SK-N-MC (cell line): ENCODE data around the gene TMEM163.

Source experiments
- DNase-seq: peaks from one replicate; pipeline ENCODE4 v3.0.0-alpha.2; 2011; ENCODE audit warnings: low read depth, low spot score
- H3K27ac ChIP-seq: fragments of 200-600 bp; sonication (generic); 2 replicates; pipeline ENCODE4 v1.5.1; 2016; ENCODE audit warnings: mixed run types
- H3K36me3 ChIP-seq: fragments of 200-600 bp; sonication (generic); 2 replicates; pipeline ENCODE4 v1.6.1; 2017; ENCODE audit warnings: antibody characterized with exemption, low read length, mixed read lengths; ENCODE audit not compliant: insufficient read depth
- H3K4me3 ChIP-seq: fragments of 200-600 bp; sonication (generic); 2 replicates; pipeline ENCODE4 v1.5.1; 2016
- H3K9ac ChIP-seq: fragments of 200-600 bp; sonication (generic); 2 replicates; pipeline ENCODE4 v1.8.0; 2017; ENCODE audit warnings: mixed run types, mixed read lengths; ENCODE audit not compliant: insufficient read length
- H3K9me3 ChIP-seq: fragments of 200-600 bp; sonication (generic); 2 replicates; pipeline ENCODE4 v1.6.1; 2017; ENCODE audit warnings: low read depth, mild to moderate bottlenecking, antibody characterized with exemption, low read length, moderate library complexity, mixed read lengths
- EZH2 ChIP-seq: fragments of 200-600 bp; sonication (generic); IDR thresholded peaks from one replicate; pipeline ENCODE4 v1.6.1; 2017; ENCODE audit warnings: antibody characterized with exemption
- FOXP2 ChIP-seq: optimal IDR thresholded peaks from 2 replicates; pipeline ENCODE3; 2011; ENCODE audit warnings: mild to moderate bottlenecking, moderate library complexity; ENCODE audit not compliant: insufficient read depth; ENCODE audit errors: extremely low read length, control extremely low read depth
- POLR2AphosphoS5 ChIP-seq: IDR thresholded peaks from 2 replicates; pipeline ENCODE4 v1.6.1; 2012; ENCODE audit warnings: mild to moderate bottlenecking, low read depth, low read length, borderline replicate concordance

TMEM163 gene

DNA sequence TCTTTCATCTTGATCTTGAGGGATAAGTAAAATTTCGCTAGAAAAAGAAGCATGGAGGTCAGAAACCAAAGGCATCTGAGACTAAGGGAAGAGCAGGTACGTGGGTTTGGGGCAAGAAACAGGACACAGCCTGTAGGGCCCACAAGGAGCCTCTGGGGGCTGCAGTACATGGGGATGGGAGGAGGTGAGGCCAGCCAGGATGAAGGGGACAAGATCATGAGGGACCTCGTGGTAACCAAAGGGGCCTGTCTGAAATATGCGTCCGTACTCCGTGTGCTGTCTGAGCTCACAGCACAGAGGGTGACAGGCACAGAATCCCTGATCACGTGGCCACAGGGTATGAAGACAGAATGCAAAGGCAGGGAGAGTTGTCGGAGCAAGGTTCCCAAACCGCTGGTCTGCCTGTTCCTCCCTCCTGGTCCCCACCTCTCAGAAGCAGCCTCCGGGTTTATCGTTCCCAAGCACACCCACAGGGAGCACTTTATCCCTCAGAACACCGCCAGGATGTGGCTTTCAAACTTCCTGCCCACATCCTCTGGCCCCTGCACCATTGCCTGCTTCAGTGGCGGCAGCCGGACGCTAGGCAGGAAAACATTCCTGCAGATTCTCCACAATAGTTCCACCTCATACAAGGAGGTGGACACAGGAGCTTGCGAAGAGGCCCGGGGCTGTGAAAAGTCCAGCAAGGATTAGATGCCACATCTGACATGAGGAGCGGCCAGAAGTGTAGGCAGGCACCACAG lies 12.0 kb downstream of the TMEM163 start:
- Histone ChIP-seq H3K4me3 (no peak overlapping the region), H3K27ac (no peak overlapping the region)

DNA sequence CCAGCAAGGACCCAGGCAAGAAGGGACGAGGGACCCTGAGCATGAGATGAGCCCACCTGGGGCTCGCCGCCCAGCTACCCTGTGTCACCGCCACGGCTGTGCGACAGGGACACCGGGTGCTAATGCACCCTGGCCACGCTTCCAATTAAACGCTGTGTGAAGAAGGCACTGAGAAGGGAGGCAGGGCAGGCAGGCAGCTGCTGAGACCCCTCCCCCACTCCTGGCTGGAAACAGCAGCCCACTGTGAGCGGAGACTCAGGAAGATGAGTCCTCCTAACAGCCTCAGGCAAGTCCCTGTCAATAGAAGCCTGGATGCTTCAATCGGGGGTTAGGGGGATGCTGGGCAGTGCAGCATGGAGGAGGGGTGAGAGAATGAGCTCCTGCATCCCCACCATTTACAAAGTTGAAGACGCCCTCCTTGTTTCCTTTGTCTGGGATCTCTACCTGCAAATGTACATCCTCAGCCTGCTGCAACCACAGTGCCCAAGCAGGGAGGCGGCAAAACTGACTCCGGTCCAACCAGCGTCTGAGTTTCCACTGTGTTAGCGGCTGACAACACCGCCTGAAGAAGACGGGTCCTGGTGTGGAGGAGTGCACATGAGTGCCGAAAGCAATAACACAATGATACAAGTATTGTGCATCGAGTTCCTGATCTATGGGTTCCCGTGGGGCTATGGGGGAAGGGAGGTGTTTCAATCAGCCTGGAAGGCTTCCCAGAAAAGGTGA lies 12.8 kb downstream of the TMEM163 start:
- TF ChIP-seq POLR2AphosphoS5: no peak
- no peak for TF ChIP-seq FOXP2
- no peak for TF ChIP-seq EZH2
- H3K4me3 ChIP-seq: no peak overlapping the region
- no peaks in the 10 kb centered on the region for H3K36me3 ChIP-seq
- no peak overlapping the region for H3K9ac ChIP-seq
- DNase-seq: no peak
- no peak overlapping the region for H3K27ac ChIP-seq
- no peaks in the 10 kb centered on the region for H3K9me3 ChIP-seq

More for the DNA sequence above, 12.0 kb downstream of the TMEM163 start:
- no peak for TF ChIP-seq FOXP2
- TF ChIP-seq POLR2AphosphoS5: no peak
- no peak for TF ChIP-seq EZH2
- no peaks in the 10 kb centered on the region for H3K9me3 ChIP-seq
- no peaks in the 10 kb centered on the region for H3K36me3 ChIP-seq
- H3K9ac ChIP-seq: no peak overlapping the region
- no peak for DNase-seq

DNA sequence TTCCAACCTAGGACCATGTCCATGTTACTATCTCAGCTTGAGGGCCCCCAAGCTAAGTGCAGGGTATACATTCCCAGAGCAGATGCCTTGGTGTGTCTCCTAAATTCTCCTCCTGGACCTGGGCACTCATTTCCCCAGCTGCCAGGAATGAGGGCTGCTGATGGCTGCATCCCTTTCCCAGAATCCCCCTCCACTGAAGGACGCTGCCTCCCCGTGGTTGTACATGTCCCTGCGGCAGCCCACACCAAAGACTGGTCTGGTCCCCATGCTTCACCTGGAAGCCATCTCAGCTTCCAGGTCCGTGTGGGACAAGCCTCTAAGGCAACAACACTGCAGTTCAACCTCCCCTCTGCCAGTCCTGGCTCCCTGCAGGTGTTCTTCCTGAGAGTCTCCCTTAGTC lies 14.6 kb downstream of the TMEM163 start:
- Histone ChIP-seq H3K27ac (no peak overlapping the region), H3K9me3 (no peaks in the 10 kb centered on the region), H3K9ac (no peak overlapping the region), H3K4me3 (no peak overlapping the region), H3K36me3 (no peaks in the 10 kb centered on the region)
- TF ChIP-seq FOXP2 (no peak), EZH2 (no peak), POLR2AphosphoS5 (no peak)
- no peak for DNase-seq

DNA sequence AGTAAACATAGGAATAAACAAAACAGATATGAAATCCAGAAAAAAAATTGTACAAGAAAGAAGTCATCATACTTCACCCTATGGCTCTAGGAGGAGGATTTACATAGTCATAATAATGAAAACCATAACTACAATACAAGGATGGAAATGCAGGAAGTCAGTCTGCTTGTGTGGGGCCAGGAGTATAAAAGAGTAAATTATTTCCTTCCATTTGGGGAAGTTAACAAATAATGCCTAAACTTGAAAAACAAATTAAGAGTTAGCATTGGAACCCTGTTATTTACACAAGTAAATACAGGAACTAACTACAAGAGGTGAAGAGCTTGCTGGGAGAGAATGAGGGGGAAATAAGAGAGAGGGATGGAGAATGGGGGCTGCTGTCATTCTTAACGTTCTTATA lies 15.4 kb downstream of the TMEM163 start:
- no peak overlapping the region for H3K27ac ChIP-seq

DNA sequence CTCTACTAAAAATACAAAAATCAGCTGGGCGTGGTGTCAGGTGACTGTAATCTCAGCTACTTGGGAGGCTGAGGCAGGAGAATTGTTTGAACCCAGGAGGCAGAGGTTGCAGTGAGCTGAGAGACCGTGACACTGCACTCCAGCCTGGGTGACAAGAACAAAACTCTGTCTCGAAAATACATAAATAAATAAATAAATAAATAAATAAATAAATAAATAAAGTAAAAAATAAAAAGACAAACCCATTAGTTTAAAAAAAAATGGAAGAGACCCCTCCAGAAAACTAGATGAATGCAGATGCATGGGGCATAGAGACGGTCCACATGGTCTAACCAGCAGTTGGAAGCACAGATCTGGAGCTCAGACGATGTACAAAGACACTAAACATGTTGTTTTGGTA lies 18.1 kb downstream of the TMEM163 start:
- H3K9me3 ChIP-seq: no peaks in the 10 kb centered on the region
- no peak for DNase-seq
- H3K36me3 ChIP-seq: no peaks in the 10 kb centered on the region
- no peak overlapping the region for H3K27ac ChIP-seq
- H3K4me3 ChIP-seq: no peak overlapping the region
- TF ChIP-seq EZH2 (no peak), FOXP2 (no peak)
- H3K9ac ChIP-seq: no peak overlapping the region

More for the DNA sequence above, 15.4 kb downstream of the TMEM163 start:
- DNase-seq: no peak
- no peak overlapping the region for H3K9ac ChIP-seq
- no peaks in the 10 kb centered on the region for H3K36me3 ChIP-seq
- TF ChIP-seq EZH2: no peak
- TF ChIP-seq POLR2AphosphoS5: no peak
- TF ChIP-seq FOXP2: no peak
- no peak overlapping the region for H3K4me3 ChIP-seq
- H3K9me3 ChIP-seq: no peaks in the 10 kb centered on the region

DNA sequence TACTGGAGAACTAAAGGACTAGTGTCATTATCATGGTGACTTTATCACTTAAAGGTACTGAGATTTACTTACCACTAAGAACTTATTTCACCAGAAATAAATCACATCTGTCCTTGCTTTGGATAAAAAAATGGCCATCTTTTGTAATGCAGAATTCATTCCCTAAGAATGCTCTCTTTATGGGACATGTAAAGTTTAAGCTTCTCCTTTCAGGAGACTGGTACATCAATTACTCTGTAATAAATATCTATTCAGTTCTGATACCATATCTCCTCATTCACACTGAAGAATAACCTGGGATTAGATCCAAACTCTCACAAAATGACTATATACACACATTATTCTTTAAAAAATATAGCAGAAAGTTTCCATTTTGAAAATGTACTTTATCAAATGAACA lies 24.4 kb downstream of the TMEM163 start:
- no peak overlapping the region for H3K4me3 ChIP-seq
- H3K9ac ChIP-seq: no peak overlapping the region
- DNase-seq: no peak
- no peak overlapping the region for H3K27ac ChIP-seq
- no peak for TF ChIP-seq POLR2AphosphoS5
- TF ChIP-seq EZH2: no peak
- no peak for TF ChIP-seq FOXP2
- no peaks in the 10 kb centered on the region for H3K36me3 ChIP-seq
- H3K9me3 ChIP-seq: no peaks in the 10 kb centered on the region

DNA sequence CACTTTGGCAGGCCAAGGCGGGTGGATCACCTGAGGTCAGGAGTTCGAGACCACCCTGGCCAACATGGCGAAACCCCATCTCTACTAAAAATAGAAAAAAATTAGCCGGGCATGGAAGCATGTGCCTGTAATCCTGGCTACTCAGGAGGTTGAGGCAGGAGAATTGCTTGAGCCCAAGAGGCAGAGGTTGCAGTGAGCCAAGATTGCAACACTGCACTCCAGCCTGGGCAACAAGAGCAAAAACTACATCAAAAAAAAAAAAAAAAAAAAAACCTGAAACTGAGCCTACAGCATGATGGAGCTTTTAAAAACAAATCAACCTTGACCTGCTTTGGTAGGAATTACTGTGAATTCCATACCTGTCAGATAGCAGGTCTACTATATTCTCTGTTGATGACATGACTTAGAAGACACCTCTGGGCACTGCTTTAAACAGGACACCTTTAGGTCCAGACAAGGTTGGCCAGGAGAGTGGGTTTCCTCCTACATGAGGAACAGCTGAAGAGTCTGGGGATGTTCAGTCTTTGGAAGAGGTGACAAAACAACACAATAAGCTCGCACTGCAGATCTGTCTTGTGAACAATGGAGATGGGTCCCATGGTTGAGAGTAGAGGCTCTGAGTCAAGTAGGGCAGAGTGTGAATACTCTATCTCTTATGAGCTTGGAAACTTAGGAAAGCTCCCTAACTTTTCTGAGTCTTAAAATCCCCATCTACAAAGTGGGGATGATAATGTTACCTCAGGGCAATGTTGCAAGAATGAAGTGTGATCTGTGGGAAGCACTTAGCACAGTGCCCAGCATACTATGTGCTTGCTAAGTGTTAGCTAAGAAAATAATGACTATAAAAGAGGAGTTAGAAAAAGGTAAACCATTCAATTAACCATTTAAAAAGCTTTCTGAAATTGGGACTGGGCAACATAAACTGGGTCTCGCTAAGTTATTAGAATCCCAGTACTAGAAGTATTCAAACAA lies 25.2 kb downstream of the TMEM163 start:
- DNase-seq: no peak
- Histone ChIP-seq H3K36me3 (no peaks in the 10 kb centered on the region), H3K9ac (no peak overlapping the region), H3K27ac (no peak overlapping the region), H3K4me3 (no peak overlapping the region), H3K9me3 (no peaks in the 10 kb centered on the region)
- TF ChIP-seq FOXP2: no peak
- no peak for TF ChIP-seq EZH2
- TF ChIP-seq POLR2AphosphoS5: no peak

DNA sequence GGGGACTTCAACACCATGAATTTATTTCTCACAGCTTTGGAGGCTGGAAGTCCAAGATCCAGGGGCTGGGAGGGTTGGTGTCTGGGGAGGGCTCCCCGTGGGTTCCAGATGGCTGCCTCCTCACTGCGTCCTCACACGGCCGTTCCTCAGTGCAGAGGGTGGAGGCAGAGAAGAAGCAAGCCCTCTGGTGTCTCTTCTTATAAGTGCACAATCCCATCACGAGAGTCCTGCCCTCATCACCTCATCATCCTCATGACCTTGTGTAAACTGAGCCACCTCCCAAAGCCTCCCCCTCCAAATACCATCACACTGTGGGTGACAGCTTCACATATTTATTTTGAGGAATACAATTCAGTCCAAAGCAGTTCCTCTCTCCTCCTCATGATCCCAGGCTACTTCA lies 26.3 kb downstream of the TMEM163 start:
- Histone ChIP-seq H3K27ac (no peak overlapping the region), H3K9ac (no peak overlapping the region), H3K36me3 (no peaks in the 10 kb centered on the region), H3K9me3 (no peaks in the 10 kb centered on the region), H3K4me3 (no peak overlapping the region)
- DNase-seq: no peak
- TF ChIP-seq EZH2 (no peak), POLR2AphosphoS5 (no peak), FOXP2 (no peak)
